ENCODE results near the gene DNAJC4.

The DNAJC4 gene

DNA sequence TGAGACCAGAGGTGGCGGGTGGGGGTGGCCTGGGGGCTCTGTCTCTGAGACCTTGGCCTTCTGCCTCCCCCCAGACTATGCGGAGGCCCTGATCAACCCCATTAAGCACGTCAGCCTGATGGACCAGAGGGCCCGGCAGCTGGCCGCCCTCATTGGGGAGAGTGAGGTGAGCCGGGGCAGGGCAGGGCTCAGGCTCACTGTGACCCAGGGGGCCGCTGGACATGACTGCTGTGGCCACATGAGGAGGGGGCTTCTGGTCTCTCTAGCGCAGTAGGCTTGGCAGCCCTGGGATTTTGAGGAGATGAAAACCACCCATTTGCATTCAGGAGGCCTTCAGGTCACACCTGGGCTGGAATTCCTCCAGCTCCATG is 33.6 kb downstream of the DNAJC4 start:
- H3F3A ChIP-seq (ENCODE audit: insufficient read depth, low read length) = 0 out of 2 replicates have a peak, but pooled peaks cover 4% of the 10 kb centered on the region
- H4K20me1 ChIP-seq (ENCODE audit: insufficient read depth, low read length) = no peaks in the 10 kb centered on the region
- TF ChIP-seq, protein P1, sequence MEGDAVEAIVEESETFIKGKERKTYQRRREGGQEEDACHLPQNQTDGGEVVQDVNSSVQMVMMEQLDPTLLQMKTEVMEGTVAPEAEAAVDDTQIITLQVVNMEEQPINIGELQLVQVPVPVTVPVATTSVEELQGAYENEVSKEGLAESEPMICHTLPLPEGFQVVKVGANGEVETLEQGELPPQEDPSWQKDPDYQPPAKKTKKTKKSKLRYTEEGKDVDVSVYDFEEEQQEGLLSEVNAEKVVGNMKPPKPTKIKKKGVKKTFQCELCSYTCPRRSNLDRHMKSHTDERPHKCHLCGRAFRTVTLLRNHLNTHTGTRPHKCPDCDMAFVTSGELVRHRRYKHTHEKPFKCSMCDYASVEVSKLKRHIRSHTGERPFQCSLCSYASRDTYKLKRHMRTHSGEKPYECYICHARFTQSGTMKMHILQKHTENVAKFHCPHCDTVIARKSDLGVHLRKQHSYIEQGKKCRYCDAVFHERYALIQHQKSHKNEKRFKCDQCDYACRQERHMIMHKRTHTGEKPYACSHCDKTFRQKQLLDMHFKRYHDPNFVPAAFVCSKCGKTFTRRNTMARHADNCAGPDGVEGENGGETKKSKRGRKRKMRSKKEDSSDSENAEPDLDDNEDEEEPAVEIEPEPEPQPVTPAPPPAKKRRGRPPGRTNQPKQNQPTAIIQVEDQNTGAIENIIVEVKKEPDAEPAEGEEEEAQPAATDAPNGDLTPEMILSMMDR (IDR thresholded peaks at IDR 0.05; ENCODE audit: low read length) = no peak
- TF ChIP-seq EZH2phosphoT487 (IDR thresholded peaks at IDR 0.05; ENCODE audit: low read length) (no peak), EZH2 (optimal IDR thresholded peaks at IDR 0.05; ENCODE audit: low read depth, low read length) (no peak)
- no peak overlapping the region for H3K4me2 ChIP-seq (ENCODE audit: low read depth, low read length)
- no peaks in the 10 kb centered on the region for H3K9me3 ChIP-seq (replicated peaks; ENCODE audit: insufficient read depth, low read length)
- no peaks in the 10 kb centered on the region for H3K4me1 ChIP-seq (ENCODE audit: low read length)
- H3K36me3 ChIP-seq (replicated peaks; ENCODE audit: insufficient read depth, low read length) = no peaks in the 10 kb centered on the region
- H3K4me3 ChIP-seq (ENCODE audit: low read length) = no peak overlapping the region
- H3K27me3 ChIP-seq (replicated peaks; ENCODE audit: insufficient read depth, low read length) = no peaks in the 10 kb centered on the region
- no peak overlapping the region for H3K9ac ChIP-seq (ENCODE audit: low read length)
- no peaks in the 10 kb centered on the region for H3K9me2 ChIP-seq (replicated peaks; ENCODE audit: insufficient read depth, low read length)
- no peak for DNase-seq
- no peak overlapping the region for H2AFZ ChIP-seq (ENCODE audit: low read length)
- H3K27ac ChIP-seq (ENCODE audit: low read length) = no peak overlapping the region
- no peaks in the 10 kb centered on the region; the same call in 1 of the 2 replicates for H3K79me2 ChIP-seq (ENCODE audit: low read length)

DNA sequence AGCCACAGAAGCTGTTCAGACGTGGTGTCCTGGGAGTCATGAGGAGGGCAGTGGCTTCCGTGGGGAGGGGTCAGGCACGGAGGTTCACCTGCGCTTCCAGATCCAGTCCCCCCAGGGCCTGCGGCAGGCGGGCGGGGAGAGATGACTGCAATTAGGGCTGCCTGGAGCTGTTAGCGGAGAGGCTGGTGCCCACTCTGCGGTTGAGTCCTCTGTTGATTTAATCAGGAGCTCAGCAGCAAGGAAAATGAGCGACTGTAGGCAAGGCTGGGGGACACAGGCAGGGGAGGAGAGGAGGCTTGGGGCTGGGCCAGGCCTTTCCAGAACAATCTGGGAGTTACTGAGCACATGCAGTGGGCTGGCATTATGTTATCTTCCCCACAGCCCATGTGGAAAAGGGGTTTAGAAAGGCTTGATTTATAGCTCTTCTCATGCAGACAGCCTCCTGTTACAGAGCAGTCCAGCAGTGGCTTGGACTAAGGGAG is 34.1 kb downstream of the DNAJC4 start:
- Histone ChIP-seq H3F3A (ENCODE audit: insufficient read depth, low read length) (0 out of 2 replicates have a peak, but pooled peaks cover 8% of the 10 kb centered on the region), H3K27me3 (replicated peaks; ENCODE audit: insufficient read depth, low read length) (no peaks in the 10 kb centered on the region), H3K9ac (ENCODE audit: low read length) (no peak overlapping the region), H3K9me2 (replicated peaks; ENCODE audit: insufficient read depth, low read length) (no peaks in the 10 kb centered on the region), H3K4me3 (ENCODE audit: low read length) (no peak overlapping the region), H3K9me3 (replicated peaks; ENCODE audit: insufficient read depth, low read length) (no peaks in the 10 kb centered on the region), H4K20me1 (ENCODE audit: insufficient read depth, low read length) (no peaks in the 10 kb centered on the region), H3K4me2 (ENCODE audit: low read depth, low read length) (no peak overlapping the region), H3K79me2 (ENCODE audit: low read length) (no peaks in the 10 kb centered on the region; the same call in 1 of the 2 replicates), H3K4me1 (ENCODE audit: low read length) (no peaks in the 10 kb centered on the region), H2AFZ (ENCODE audit: low read length) (no peak overlapping the region), H3K36me3 (replicated peaks; ENCODE audit: insufficient read depth, low read length) (no peaks in the 10 kb centered on the region), H3K27ac (ENCODE audit: low read length) (no peak overlapping the region)
- TF ChIP-seq, protein P1 (IDR thresholded peaks at IDR 0.05; ENCODE audit: low read length) = no peak
- TF ChIP-seq EZH2phosphoT487 (IDR thresholded peaks at IDR 0.05; ENCODE audit: low read length) (no peak), EZH2 (optimal IDR thresholded peaks at IDR 0.05; ENCODE audit: low read depth, low read length) (no peak)
- no peak for DNase-seq

DNA sequence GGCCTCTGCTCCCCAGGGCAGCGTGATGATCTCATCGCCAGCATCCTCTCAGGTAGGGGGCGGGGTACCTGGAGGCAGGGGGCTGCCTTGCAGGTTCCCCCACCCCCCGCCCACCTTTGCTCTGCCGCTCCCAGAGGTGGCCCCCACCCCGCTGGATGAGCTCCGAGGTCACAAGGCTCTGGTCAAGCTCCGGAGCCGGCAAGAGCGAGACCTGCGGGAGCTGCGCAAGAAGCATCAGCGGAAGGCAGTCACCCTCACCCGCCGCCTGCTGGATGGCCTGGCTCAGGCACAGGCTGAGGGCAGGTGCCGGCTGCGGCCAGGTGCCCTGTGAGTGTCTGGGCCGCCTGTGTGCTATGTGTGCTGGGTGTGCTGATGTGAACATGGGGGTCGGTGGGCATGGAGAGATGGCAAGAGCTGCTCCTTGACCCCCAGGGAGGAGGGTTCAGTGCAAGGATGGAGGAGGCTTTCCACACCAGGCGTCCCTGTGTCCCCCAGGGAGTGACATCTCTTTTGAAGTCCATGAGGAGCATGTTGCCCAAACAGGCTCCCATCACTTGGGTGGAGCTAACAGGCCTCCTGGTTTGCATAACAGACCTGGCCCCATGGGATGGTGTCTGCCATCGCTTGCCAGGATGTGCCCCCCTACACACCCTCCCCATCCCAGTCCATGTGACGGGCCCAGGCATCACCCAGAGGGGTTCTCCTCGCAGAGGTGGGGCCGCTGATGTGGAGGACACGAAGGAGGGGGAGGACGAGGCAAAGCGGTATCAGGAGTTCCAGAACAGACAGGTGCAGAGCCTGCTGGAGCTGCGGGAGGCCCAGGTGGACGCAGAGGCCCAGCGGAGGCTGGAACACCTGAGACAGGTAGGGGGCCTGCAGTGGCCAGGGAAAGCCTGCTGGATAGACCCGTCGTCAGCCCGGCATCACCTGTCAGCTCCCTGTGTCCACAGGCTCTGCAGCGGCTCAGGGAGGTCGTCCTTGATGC is 35.1 kb downstream of the DNAJC4 start:
- H3K4me3 ChIP-seq (ENCODE audit: low read length) = no peak overlapping the region

More for the DNA sequence above, 35.1 kb downstream of the DNAJC4 start:
- Histone ChIP-seq H3K9ac (ENCODE audit: low read length) (no peak overlapping the region), H2AFZ (ENCODE audit: low read length) (no peak overlapping the region), H3F3A (ENCODE audit: insufficient read depth, low read length) (peaks cover 13% of the 10 kb centered on the region), H3K9me3 (replicated peaks; ENCODE audit: insufficient read depth, low read length) (no peaks in the 10 kb centered on the region), H3K27me3 (replicated peaks; ENCODE audit: insufficient read depth, low read length) (no peaks in the 10 kb centered on the region), H3K4me1 (ENCODE audit: low read length) (no peaks in the 10 kb centered on the region), H3K4me2 (ENCODE audit: low read depth, low read length) (no peak overlapping the region), H3K79me2 (ENCODE audit: low read length) (no peaks in the 10 kb centered on the region; the same call in 1 of the 2 replicates), H3K36me3 (replicated peaks; ENCODE audit: insufficient read depth, low read length) (no peaks in the 10 kb centered on the region), H3K9me2 (replicated peaks; ENCODE audit: insufficient read depth, low read length) (no peaks in the 10 kb centered on the region), H3K27ac (ENCODE audit: low read length) (no peak overlapping the region), H4K20me1 (ENCODE audit: insufficient read depth, low read length) (no peaks in the 10 kb centered on the region)
- TF ChIP-seq EZH2phosphoT487 (IDR thresholded peaks at IDR 0.05; ENCODE audit: low read length) = no peak
- no peak for DNase-seq
